MM.1S (cell line): ENCODE measurements around the gene SYNE1.
A peak's percentile ranks its signal among the peaks of the same experiment; 100 is the strongest.

Experiments used
- DNase-seq: peaks from one replicate; pipeline ENCODE4 v3.0.0-alpha.2; 2015
- H2AFZ ChIP-seq: fragments of 300-600 bp; sonication (generic); 2 replicates; pipeline ENCODE4 v1.6.0; 2016; ENCODE audit warnings: antibody characterized with exemption, low read length
- H3F3A ChIP-seq: fragments of 300-600 bp; sonication (generic); 2 replicates; pipeline ENCODE4 v1.6.1; 2016; ENCODE audit warnings: mild to moderate bottlenecking, antibody characterized with exemption, low read length, moderate library complexity, mixed read lengths; ENCODE audit not compliant: insufficient read depth
- H3K27ac ChIP-seq: fragments of 300-600 bp; sonication (generic); 2 replicates; pipeline ENCODE4 v1.5.1; 2016; ENCODE audit warnings: mild to moderate bottlenecking, low read length
- H3K27me3 ChIP-seq: fragments of 300-600 bp; sonication (generic); replicated peaks from 2 replicates; pipeline ENCODE4 v1.6.0; 2016; ENCODE audit warnings: low read length; ENCODE audit not compliant: insufficient read depth
- H3K36me3 ChIP-seq: fragments of 300-600 bp; sonication (generic); replicated peaks from 2 replicates; pipeline ENCODE4 v1.6.1; 2016; ENCODE audit warnings: mild to moderate bottlenecking, low read length, mixed read lengths; ENCODE audit not compliant: insufficient read depth
- H3K4me1 ChIP-seq: fragments of 300-600 bp; sonication (generic); 2 replicates; pipeline ENCODE4 v1.6.1; 2016; ENCODE audit warnings: low read length, mixed read lengths
- H3K4me2 ChIP-seq: fragments of 300-600 bp; sonication (generic); 2 replicates; pipeline ENCODE4 v1.6.0; 2016; ENCODE audit warnings: low read depth, low read length
- H3K4me3 ChIP-seq: fragments of 300-600 bp; sonication (generic); 2 replicates; pipeline ENCODE4 v1.5.1; 2016; ENCODE audit warnings: low read length, mixed read lengths
- H3K79me2 ChIP-seq: fragments of 300-600 bp; sonication (generic); 2 replicates; pipeline ENCODE4 v1.6.1; 2016; ENCODE audit warnings: mixed run types, low read length, mixed read lengths
- H3K9ac ChIP-seq: fragments of 300-600 bp; sonication (generic); 2 replicates; pipeline ENCODE4 v1.6.1; 2016; ENCODE audit warnings: low read length, mixed read lengths
- H3K9me2 ChIP-seq: fragments of 300-600 bp; sonication (generic); replicated peaks from 2 replicates; pipeline ENCODE4 v1.6.1; 2016; ENCODE audit warnings: mild to moderate bottlenecking, low read length, mixed read lengths; ENCODE audit not compliant: insufficient read depth
- H3K9me3 ChIP-seq: fragments of 300-600 bp; sonication (generic); replicated peaks from 2 replicates; pipeline ENCODE4 v1.6.1; 2016; ENCODE audit warnings: mild to moderate bottlenecking, low read length, mixed read lengths; ENCODE audit not compliant: insufficient read depth
- H4K20me1 ChIP-seq: fragments of 300-600 bp; sonication (generic); 2 replicates; pipeline ENCODE4 v1.6.1; 2016; ENCODE audit warnings: mild to moderate bottlenecking, low read length, moderate library complexity, mixed read lengths; ENCODE audit not compliant: insufficient read depth
- CTCF ChIP-seq: fragments of 300-600 bp; sonication (generic); IDR thresholded peaks from 2 replicates; pipeline ENCODE4 v1.5.1; 2016; ENCODE audit warnings: antibody characterized with exemption, low read length, mixed read lengths
- EZH2 ChIP-seq: fragments of 300-600 bp; sonication (generic); optimal IDR thresholded peaks from 2 replicates; pipeline ENCODE3; 2017; ENCODE audit warnings: low read depth, mild to moderate bottlenecking, antibody characterized with exemption, low read length, mixed read lengths
- EZH2phosphoT487 ChIP-seq: fragments of 300-600 bp; sonication (generic); IDR thresholded peaks from 2 replicates; pipeline ENCODE4 v1.6.1; 2018; ENCODE audit warnings: antibody characterized with exemption, low read length

Gene SYNE1

GRCh38 chr6:152557502-152557901 is 79.7 kb downstream of the SYNE1 start:
- Histone ChIP-seq H3K79me2 (no peaks in the 10 kb centered on the region), H3K9me2 (no peaks in the 10 kb centered on the region), H3K4me1 (no peaks in the 10 kb centered on the region), H3K9ac (no peak overlapping the region), H3K27ac (no peak overlapping the region), H3K27me3 (no peaks in the 10 kb centered on the region), H3F3A (no peaks in the 10 kb centered on the region), H3K9me3 (no peaks in the 10 kb centered on the region), H3K4me3 (no peak overlapping the region), H2AFZ (no peak overlapping the region), H3K4me2 (no peak overlapping the region), H4K20me1 (no peaks in the 10 kb centered on the region), H3K36me3 (no peaks in the 10 kb centered on the region)
- TF ChIP-seq CTCF (no peak), EZH2 (no peak), EZH2phosphoT487 (no peak)
- DNase-seq = no peak

- DNase-seq = no peak
- no peaks in the 10 kb centered on the region for H3F3A ChIP-seq
- no peak overlapping the region for H2AFZ ChIP-seq
- H4K20me1 ChIP-seq = no peaks in the 10 kb centered on the region
- no peaks in the 10 kb centered on the region for H3K9me2 ChIP-seq
- no peaks in the 10 kb centered on the region for H3K27me3 ChIP-seq
- no peaks in the 10 kb centered on the region for H3K4me1 ChIP-seq
- no peak overlapping the region for H3K4me2 ChIP-seq
- H3K27ac ChIP-seq = no peak overlapping the region
- H3K9ac ChIP-seq = no peak overlapping the region
- H3K9me3 ChIP-seq = no peaks in the 10 kb centered on the region
- TF ChIP-seq EZH2 (no peak), CTCF (no peak), EZH2phosphoT487 (no peak)
- no peaks in the 10 kb centered on the region for H3K36me3 ChIP-seq
- no peak overlapping the region for H3K4me3 ChIP-seq
- H3K79me2 ChIP-seq = no peaks in the 10 kb centered on the region
These were observed 82.3 kb downstream of the SYNE1 start for GRCh38 chr6:152554851-152555250.

GRCh38 chr6:152552616-152553209 is 84.4 kb downstream of the SYNE1 start:
- peak; percentile 48 for DNase-seq
- H3K4me2 ChIP-seq = no peak overlapping the region
- no peak overlapping the region for H3K4me3 ChIP-seq
- no peaks in the 10 kb centered on the region for H3K79me2 ChIP-seq
- H3K9ac ChIP-seq = no peak overlapping the region
- H3K36me3 ChIP-seq = no peaks in the 10 kb centered on the region
- no peaks in the 10 kb centered on the region for H3K27me3 ChIP-seq
- no peaks in the 10 kb centered on the region for H3K4me1 ChIP-seq
- no peaks in the 10 kb centered on the region for H3K9me2 ChIP-seq
- H2AFZ ChIP-seq = no peak overlapping the region
- TF ChIP-seq EZH2 = no peak
- TF ChIP-seq CTCF = peak; percentile 63
- H3K27ac ChIP-seq = no peak overlapping the region
- H4K20me1 ChIP-seq = no peaks in the 10 kb centered on the region
- no peaks in the 10 kb centered on the region for H3F3A ChIP-seq
- H3K9me3 ChIP-seq = no peaks in the 10 kb centered on the region
